Psoas muscle (tissue), 8 donors: ENCODE results near the gene TSR3. TPM values are rescaled to one million over a fixed set of nuclear protein-coding genes. Genes with fewer than 3 reads are reported as not detected.

ENCODE experiments used
- ATAC-seq, 4 donors: fragments of 200-7000 bp; cut with Tn5 transposase; one replicate each; pipeline ENCODE4 v1.9.1; 2020; ENCODE audit warnings: moderate library complexity in 3 of 4, mild to moderate bottlenecking in 2 of 4
- DNase-seq, 2 donors: peaks; one replicate each; pipeline ENCODE4 v3.0.0-alpha.2; 2020
- H3K27ac ChIP-seq: fragments of 200-600 bp; one replicate; pipeline ENCODE4 v1.8.0; 2022
- H3K27me3 ChIP-seq, 3 donors: fragments of 200-600 bp in 1 of 3; one replicate each; pipeline versions ENCODE4 v1.6.1 to v1.8.0; 2013 to 2022; ENCODE audit warnings: low read length in 2 of 3, mild to moderate bottlenecking in 2 of 3, moderate library complexity in 1 of 3; ENCODE audit not compliant: insufficient read depth in 3 of 3
- H3K36me3 ChIP-seq, 2 donors: fragments of 200-600 bp in 1 of 2; one replicate each; pipeline versions ENCODE4 v1.6.1 to v1.8.0; 2013 to 2022; ENCODE audit warnings: low read depth in 1 of 2, mild to moderate bottlenecking in 1 of 2, moderate library complexity in 1 of 2; ENCODE audit not compliant: insufficient read depth in 1 of 2
- H3K4me1 ChIP-seq: fragments of 200-600 bp; one replicate; pipeline ENCODE4 v1.8.0; 2022
- H3K4me3 ChIP-seq: fragments of 200-600 bp; one replicate; pipeline ENCODE4 v1.8.0; 2022; ENCODE audit warnings: mild to moderate bottlenecking
- H3K9me3 ChIP-seq: fragments of 200-600 bp; one replicate; pipeline ENCODE4 v1.8.0; 2022
- WGBS, 3 donors: extraction: QIAGEN DNeasy Blood & Tissue Kit; methylation state at CpG; one replicate each; pipeline versions ENCODE4 v1.1.6 to v1.1.7; 2013; 5-methylcytosine and 5-hydroxymethylcytosine counted together
- intact Hi-C, 2 donors: fragments of 100-400 bp; cut with DNase I; formaldehyde crosslinking; loops; one replicate each; pipeline versions ENCODE4 v1.11.0 to v1.14.2; 2022
- long read RNA-seq, 2 donors: library from polyadenylated mRNA; unstranded; transcript quantifications; one replicate each; pipeline ENCODE4 v2.0.0, GENCODE V29; 2021
- polyA plus RNA-seq, 3 donors: library from polyadenylated mRNA; stranded (reverse); fragments of 200-250 nt; gene quantifications; one replicate each; pipeline ENCODE4 v1.2.3, GENCODE V29; 2013
- total RNA-seq, 4 donors: library from RNA; stranded (reverse); fragmentation: NEBNext Ultra II Directional in 2 of 4; extraction: Animal tissue kit (Norgen Biotek cat#: 25700) in 2 of 4; gene quantifications; one replicate each; pipeline versions ENCODE4 v1.2.1 to v1.2.4, GENCODE V29; 2021 to 2023
- TF ChIP-seq, protein P1 (sequence below): fragments of 200-600 bp; IDR thresholded peaks from one replicate; pipeline ENCODE4 v1.8.0; 2022; ENCODE audit warnings: antibody characterized with exemption
- donor health status: healthy with polysubstance abuse.
- donor health status: DM: no; HTN: no; CAD: no; lungs with moderate emphysema.
- donor health status: Bipolar disorder and iron deficiency.
- donor health status: healthy.
- donor health status: DM: yes; HTN: yes; CAD: no.
- donor health status: DM: no; HTN: no; CAD: no.
- donor health status: DM: no; HTN: no; CAD: no.
- donor health status: DM: yes; HTN: yes; CAD: no.

TSR3 gene
- 10 to 100 TPM; 40.0 to 55.3 (median 43.2) TPM for total RNA-seq
- polyA plus RNA-seq: 100 to 1,000 TPM in 2 of 3 donors, 10 to 100 TPM in 1; 55.1 to 109 (median 107) TPM
- long read RNA-seq, donor 1, transcript TSR3-201 (6 exons, 1,243 nt): major isoform, 44 of 81 reads
- long read RNA-seq, donor 1, partial matches to known transcripts: 3 of 81 reads
- long read RNA-seq, donor 1, other reads (novel, unspliced or antisense): 34 of 81 reads
- long read RNA-seq, donor 2, transcript TSR3-201 (6 exons, 1,243 nt): major isoform, 69 of 86 reads
- long read RNA-seq, donor 2, partial matches to known transcripts: 7 of 86 reads
- long read RNA-seq, donor 2, other reads (novel, unspliced or antisense): 10 of 86 reads

DNA sequence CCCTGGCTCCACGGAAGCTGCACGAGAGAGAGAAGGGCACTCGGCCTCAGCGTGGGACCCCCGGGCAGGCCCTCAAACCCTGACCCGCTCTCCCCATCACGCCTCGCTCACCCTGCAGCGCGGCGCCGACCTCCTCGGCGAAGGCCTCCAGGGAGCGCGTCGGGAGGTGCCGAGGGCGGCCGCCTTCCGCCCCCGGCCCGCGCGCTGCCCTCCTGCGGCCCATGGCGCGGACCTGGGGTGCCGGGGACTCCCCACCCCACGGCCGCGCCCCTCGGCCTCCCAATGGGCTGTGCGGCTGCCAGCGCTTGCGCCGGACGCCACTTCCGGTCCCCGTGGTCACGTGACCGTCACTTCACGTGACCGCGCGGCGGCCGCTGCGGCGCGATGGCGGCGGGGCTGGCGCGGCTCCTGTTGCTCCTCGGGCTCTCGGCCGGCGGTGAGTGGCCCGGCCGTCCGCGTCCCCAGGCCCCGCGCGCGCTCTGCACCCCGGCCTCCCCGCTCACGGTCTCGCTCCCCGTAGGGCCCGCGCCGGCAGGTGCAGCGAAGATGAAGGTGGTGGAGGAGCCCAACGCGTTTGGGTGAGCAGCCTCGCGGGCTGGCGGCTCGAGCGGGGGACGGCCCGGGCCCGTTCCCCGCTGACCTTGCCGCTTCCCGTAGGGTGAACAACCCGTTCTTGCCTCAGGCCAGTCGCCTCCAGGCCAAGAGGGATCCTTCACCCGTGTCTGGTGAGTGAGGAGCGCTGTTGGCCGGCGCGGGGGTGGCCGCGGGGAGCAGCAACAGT lies at the start of gene TSR3, which contains the start of gene GNPTG:
Gene TSR3, minus strand, starts transcription at position 297 of the 781 bp plus-strand sequence. Its CDS starts 74 bp downstream, at position 223.
Gene GNPTG, plus strand, starts transcription at position 350 of the 781 bp plus-strand sequence. Its CDS starts 35 bp downstream, at position 385.
- Histone ChIP-seq H3K36me3 (peaks cover 0 to 31% of the 10 kb centered on the region in 2 donors), H3K27ac (peak within 1 kb of the TSS; percentile 80), H3K27me3 (no peaks in the 10 kb centered on the region), H3K4me1 (peaks cover 26% of the 10 kb centered on the region), H3K4me3 (peak within 1 kb of the TSS; percentile 87), H3K9me3 (no peaks in the 10 kb centered on the region)
- TF ChIP-seq, protein P1, sequence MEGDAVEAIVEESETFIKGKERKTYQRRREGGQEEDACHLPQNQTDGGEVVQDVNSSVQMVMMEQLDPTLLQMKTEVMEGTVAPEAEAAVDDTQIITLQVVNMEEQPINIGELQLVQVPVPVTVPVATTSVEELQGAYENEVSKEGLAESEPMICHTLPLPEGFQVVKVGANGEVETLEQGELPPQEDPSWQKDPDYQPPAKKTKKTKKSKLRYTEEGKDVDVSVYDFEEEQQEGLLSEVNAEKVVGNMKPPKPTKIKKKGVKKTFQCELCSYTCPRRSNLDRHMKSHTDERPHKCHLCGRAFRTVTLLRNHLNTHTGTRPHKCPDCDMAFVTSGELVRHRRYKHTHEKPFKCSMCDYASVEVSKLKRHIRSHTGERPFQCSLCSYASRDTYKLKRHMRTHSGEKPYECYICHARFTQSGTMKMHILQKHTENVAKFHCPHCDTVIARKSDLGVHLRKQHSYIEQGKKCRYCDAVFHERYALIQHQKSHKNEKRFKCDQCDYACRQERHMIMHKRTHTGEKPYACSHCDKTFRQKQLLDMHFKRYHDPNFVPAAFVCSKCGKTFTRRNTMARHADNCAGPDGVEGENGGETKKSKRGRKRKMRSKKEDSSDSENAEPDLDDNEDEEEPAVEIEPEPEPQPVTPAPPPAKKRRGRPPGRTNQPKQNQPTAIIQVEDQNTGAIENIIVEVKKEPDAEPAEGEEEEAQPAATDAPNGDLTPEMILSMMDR: no peak
- DNase-seq (peak; percentile 89 to 93), ATAC-seq (peak; percentile 74 to 85 (median 82))
- intact Hi-C loops: no loop called here
- WGBS, 3 donors: 1% methylated on average over 49 to 98 of the region's 98 CpGs

DNA sequence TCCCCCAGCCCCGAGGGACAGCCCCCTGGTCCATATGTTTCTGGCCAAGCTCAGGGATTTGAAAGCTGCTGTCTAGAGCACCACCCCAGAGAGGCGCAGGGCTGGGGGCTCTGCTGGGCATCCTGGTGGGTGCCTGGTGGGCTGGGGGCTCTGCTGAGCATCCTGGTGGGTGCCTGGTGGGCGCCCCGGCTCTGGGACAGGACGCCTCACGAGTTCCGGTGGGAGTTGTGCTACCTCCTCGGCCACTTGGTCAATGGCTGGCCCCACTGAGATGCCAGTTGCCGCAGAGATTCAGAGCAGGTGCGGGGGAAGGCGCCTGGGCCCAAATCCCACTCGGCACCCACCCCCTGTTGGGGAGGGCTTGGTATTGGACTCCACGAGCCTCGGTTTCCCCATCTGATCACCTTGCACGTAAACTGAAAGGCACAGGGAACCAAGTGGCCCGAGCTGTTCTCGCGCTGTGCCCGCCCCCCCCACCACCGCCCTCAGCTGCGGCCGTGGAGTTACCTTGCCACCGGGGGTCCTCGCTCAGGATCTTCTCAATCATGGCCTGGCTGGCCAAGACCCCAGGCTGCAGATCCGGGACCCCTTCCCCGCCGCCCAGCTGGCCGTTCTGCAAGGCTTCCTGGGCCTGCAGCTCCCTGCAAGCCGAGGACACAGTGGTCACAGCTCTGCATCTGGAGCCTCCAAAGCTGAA lies 49.5 kb upstream of the TSR3 start:
- intact Hi-C loops: no loop called here
- H3K36me3 ChIP-seq: peaks cover 4 to 74% of the 10 kb centered on the region in 2 donors
- TF ChIP-seq, protein P1: no peak

DNA sequence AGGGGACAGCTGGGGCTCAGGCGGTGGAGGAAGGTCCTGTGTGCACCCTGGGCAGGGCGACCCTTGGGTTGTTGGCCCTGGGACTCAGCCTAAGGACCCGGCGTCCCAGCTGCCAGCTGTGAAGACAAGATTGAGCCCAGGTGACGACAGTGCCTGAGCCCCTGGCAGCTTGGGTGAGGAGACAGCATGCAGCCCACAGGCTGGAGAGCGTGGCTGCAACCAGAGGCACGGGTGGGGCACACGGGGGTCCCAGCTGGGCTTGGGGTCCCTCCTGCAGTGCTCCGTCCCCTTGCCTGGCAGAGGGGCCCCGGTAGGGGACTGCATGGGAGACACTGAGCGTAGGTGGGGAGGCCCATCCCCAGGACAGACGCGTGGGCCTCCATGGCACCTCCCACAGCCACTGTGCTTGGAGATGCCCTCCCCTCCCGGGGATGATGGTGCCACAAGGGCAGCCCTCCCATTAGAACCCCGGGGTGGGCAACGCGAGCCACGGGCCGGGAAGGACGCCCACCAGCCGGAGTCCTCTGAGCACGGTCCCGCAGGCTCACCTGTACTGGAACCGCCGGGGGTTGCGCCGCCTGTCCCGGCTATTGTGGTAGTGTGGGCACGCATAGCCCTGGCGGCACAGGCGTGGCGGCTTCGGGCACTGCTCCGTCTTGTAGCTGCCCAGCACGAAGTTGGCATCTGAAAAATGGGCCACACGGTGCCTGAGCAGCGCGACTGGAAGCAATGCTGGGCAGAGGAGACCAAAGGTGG lies 47.3 kb upstream of the TSR3 start:
- Histone ChIP-seq H3K9me3 (no peaks in the 10 kb centered on the region), H3K4me3 (no peak overlapping the region), H3K4me1 (no peaks in the 10 kb centered on the region), H3K36me3 (peaks cover 4 to 75% of the 10 kb centered on the region in 2 donors), H3K27ac (no peak overlapping the region), H3K27me3 (no peaks in the 10 kb centered on the region)
- 93 to 98% (median 95%) methylated on average over 30 to 38 of the region's 38 CpGs for WGBS, 3 donors
- TF ChIP-seq, protein P1: no peak
- DNase-seq (no peak), ATAC-seq (no peak)
- intact Hi-C loops: no loop called here

More for the DNA sequence above, 49.5 kb upstream of the TSR3 start:
- H3K27ac ChIP-seq: no peak overlapping the region
- no peak for DNase-seq
- no peaks in the 10 kb centered on the region for H3K27me3 ChIP-seq
- ATAC-seq: no peak
- no peak overlapping the region for H3K4me3 ChIP-seq
- no peaks in the 10 kb centered on the region for H3K9me3 ChIP-seq
- WGBS, 3 donors: 88 to 94% (median 88%) methylated on average over 21 to 29 of the region's 29 CpGs
- no peaks in the 10 kb centered on the region for H3K4me1 ChIP-seq

DNA sequence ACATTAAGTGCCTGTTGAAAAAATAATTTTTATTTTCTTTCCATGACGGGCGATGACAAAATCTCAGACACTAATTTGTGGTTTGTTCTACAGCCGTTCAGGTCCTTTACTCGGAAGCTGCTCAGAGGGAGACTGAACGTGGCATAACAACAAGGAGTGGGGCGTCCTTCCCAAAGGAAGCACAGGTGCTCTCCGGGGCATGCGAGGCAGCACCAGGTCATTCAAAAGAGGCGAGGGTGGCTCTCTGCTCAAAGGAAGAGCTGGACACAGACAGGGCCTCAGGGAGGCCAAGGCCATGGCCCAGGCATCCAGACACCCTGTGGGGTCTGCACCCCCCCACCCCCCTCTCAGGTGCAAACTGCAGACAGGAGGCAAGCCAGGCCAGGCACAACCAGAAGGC lies 46.7 kb upstream of the TSR3 start:
- Histone ChIP-seq H3K4me3 (no peak overlapping the region), H3K27ac (no peak overlapping the region), H3K9me3 (no peaks in the 10 kb centered on the region), H3K36me3 (peaks cover 4 to 77% of the 10 kb centered on the region in 2 donors), H3K27me3 (no peaks in the 10 kb centered on the region), H3K4me1 (no peaks in the 10 kb centered on the region)
- WGBS, 3 donors: 91 to 94% (median 94%) methylated on average over 9 of the region's 9 CpGs
- DNase-seq (no peak), ATAC-seq (no peak)
- TF ChIP-seq, protein P1: no peak
- intact Hi-C loops: no loop called here
